Endometrium (tissue), 2 donors: ENCODE measurements around the gene GRIP2.

Experiments
- FAIRE-seq: peaks from 2 replicates; lab custom pipeline; 2012; peaks lifted over from hg19 to GRCh38; lab: Jason Lieb, UNC
- donor health status: control.
- donor health status: control.

The GRIP2 gene

GRCh38 chr3:14520149-14520548 is 20.0 kb downstream of the GRIP2 start:
- FAIRE-seq: no peak

GRCh38 chr3:14519406-14519805 is 20.7 kb downstream of the GRIP2 start:
- FAIRE-seq: no peak

- no peak for FAIRE-seq
Measured at GRCh38 chr3:14518893-14519292, 21.2 kb downstream of the GRIP2 start.

GRCh38 chr3:14518432-14518802 is 21.7 kb downstream of the GRIP2 start:
- FAIRE-seq: no peak

GRCh38 chr3:14517601-14518431 is 22.3 kb downstream of the GRIP2 start:
- no peak for FAIRE-seq

GRCh38 chr3:14516738-14517345 is 23.3 kb downstream of the GRIP2 start:
- no peak for FAIRE-seq

GRCh38 chr3:14515526-14515925 is 24.6 kb downstream of the GRIP2 start:
- peak; percentile 39 for FAIRE-seq

- FAIRE-seq: no peak
Measured at GRCh38 chr3:14514323-14514720, 25.8 kb downstream of the GRIP2 start.

- FAIRE-seq: no peak
Measured at GRCh38 chr3:14513566-14514322, 26.4 kb downstream of the GRIP2 start.

GRCh38 chr3:14512942-14513327 is 27.2 kb downstream of the GRIP2 start:
- FAIRE-seq: no peak

- FAIRE-seq: no peak
Measured at GRCh38 chr3:14512281-14512941, 27.7 kb downstream of the GRIP2 start.

- no peak for FAIRE-seq
Measured at GRCh38 chr3:14511623-14512280, 28.4 kb downstream of the GRIP2 start.

GRCh38 chr3:14510838-14511622 is 29.1 kb downstream of the GRIP2 start:
- FAIRE-seq: no peak

- no peak for FAIRE-seq
Measured at GRCh38 chr3:14509796-14510100, 30.4 kb downstream of the GRIP2 start.

- FAIRE-seq: no peak
Measured at GRCh38 chr3:14508966-14509795, 31.0 kb downstream of the GRIP2 start.

- FAIRE-seq: no peak
Measured at GRCh38 chr3:14508505-14508819, 31.7 kb downstream of the GRIP2 start.

GRCh38 chr3:14507757-14508504 is 32.2 kb downstream of the GRIP2 start:
- FAIRE-seq: no peak

- no peak for FAIRE-seq
Measured at GRCh38 chr3:14507305-14507741, 32.8 kb downstream of the GRIP2 start.

- no peak for FAIRE-seq
Measured at GRCh38 chr3:14506626-14507304, 33.4 kb downstream of the GRIP2 start.
